GM23338 (cell line): ENCODE measurements around the gene CACNA2D3. TPM values are rescaled to one million over a fixed set of nuclear protein-coding genes. Genes with fewer than 3 reads are reported as not detected.

ENCODE experiments used
- ATAC-seq: fragments of 200-7000 bp; cut with Tn5 transposase; 3 replicates; pipeline ENCODE4 v1.9.1; 2020
- DNase-seq: peaks from one replicate; pipeline ENCODE4 v3.0.0-alpha.2; 2015; ENCODE audit warnings: low spot score
- H2AFZ ChIP-seq: fragments of 200-600 bp; sonication (generic); 2 replicates; pipeline ENCODE4 v1.8.0; 2016; ENCODE audit warnings: antibody characterized with exemption, mild to moderate bottlenecking, moderate library complexity
- H3F3A ChIP-seq: fragments of 200-600 bp; sonication (generic); replicated peaks from 2 replicates; pipeline ENCODE4 v1.8.0; 2017; ENCODE audit warnings: antibody characterized with exemption, mixed run types, low read depth
- H3K27ac ChIP-seq: fragments of 200-600 bp; sonication (generic); 2 replicates; pipeline ENCODE4 v1.6.1; 2016; ENCODE audit warnings: low read depth
- H3K27me3 ChIP-seq: fragments of 200-600 bp; sonication (generic); 2 replicates; pipeline ENCODE4 v1.8.0; 2016; ENCODE audit warnings: mild to moderate bottlenecking, mixed run types, moderate library complexity; ENCODE audit not compliant: insufficient read depth
- H3K36me3 ChIP-seq: fragments of 200-600 bp; sonication (generic); 2 replicates; pipeline ENCODE4 v1.8.0; 2016; ENCODE audit warnings: mild to moderate bottlenecking; ENCODE audit not compliant: insufficient read depth
- H3K4me1 ChIP-seq: fragments of 200-600 bp; sonication (generic); 2 replicates; pipeline ENCODE4 v1.8.0; 2016; ENCODE audit warnings: mild to moderate bottlenecking, moderate library complexity; ENCODE audit not compliant: insufficient read depth
- H3K4me2 ChIP-seq: fragments of 200-600 bp; sonication (generic); 2 replicates; pipeline ENCODE4 v1.7.1; 2017; ENCODE audit warnings: mixed run types
- H3K4me3 ChIP-seq: fragments of 200-600 bp; sonication (generic); 2 replicates; pipeline ENCODE4 v1.6.1; 2016; ENCODE audit warnings: mixed run types
- H3K79me2 ChIP-seq: fragments of 200-600 bp; sonication (generic); replicated peaks from 2 replicates; pipeline ENCODE4 v1.8.0; 2017; ENCODE audit warnings: mild to moderate bottlenecking; ENCODE audit not compliant: insufficient read depth
- H3K9me2 ChIP-seq: fragments of 200-600 bp; sonication (generic); 2 replicates; pipeline ENCODE4 v1.8.0; 2017; ENCODE audit not compliant: insufficient read depth
- H4K20me1 ChIP-seq: fragments of 200-600 bp; sonication (generic); replicated peaks from 2 replicates; pipeline ENCODE4 v1.8.0; 2017; ENCODE audit warnings: mild to moderate bottlenecking; ENCODE audit not compliant: insufficient read depth
- H3K27ac Mint-ChIP-seq: 2 replicates; pipeline ENCODE4 v1.8.0; 2020; ENCODE audit warnings: inconsistent platforms, mild to moderate bottlenecking, moderate library complexity, mixed read lengths
- H3K27me3 Mint-ChIP-seq: 3 replicates; pipeline ENCODE4 v1.8.0; 2022; ENCODE audit warnings: low read depth, mild to moderate bottlenecking, moderate library complexity, mixed read lengths, inconsistent platforms; ENCODE audit not compliant: insufficient read depth, poor library complexity
- H3K36me3 Mint-ChIP-seq: 3 replicates; pipeline ENCODE4 v1.8.0; 2021; ENCODE audit warnings: low read depth, mild to moderate bottlenecking, inconsistent platforms, moderate library complexity, mixed read lengths
- H3K4me1 Mint-ChIP-seq: 3 replicates; pipeline ENCODE4 v1.8.0; 2020; ENCODE audit warnings: mild to moderate bottlenecking, inconsistent platforms, mixed read lengths
- H3K4me3 Mint-ChIP-seq: 3 replicates; pipeline ENCODE4 v1.8.0; 2021; ENCODE audit warnings: moderate library complexity, mild to moderate bottlenecking, inconsistent platforms, mixed read lengths
- H3K9me3 Mint-ChIP-seq: 3 replicates; pipeline ENCODE4 v1.8.0; 2020; ENCODE audit warnings: moderate library complexity, mild to moderate bottlenecking, inconsistent platforms, mixed read lengths
- CREB1 ChIP-seq: fragments of 250-450 bp; sonication (Bioruptor Pico); IDR thresholded peaks from 2 replicates; pipeline ENCODE4 v1.5.0; 2020; ENCODE audit warnings: low read depth, mild to moderate bottlenecking, moderate library complexity
- EZH2 ChIP-seq: fragments of 200-600 bp; sonication (generic); IDR thresholded peaks from one replicate; pipeline ENCODE4 v1.8.0; 2017; ENCODE audit warnings: antibody characterized with exemption, mild to moderate bottlenecking, low read depth; ENCODE audit not compliant: unreplicated experiment
- EZH2phosphoT487 ChIP-seq: fragments of 200-600 bp; sonication (generic); IDR thresholded peaks from one replicate; pipeline ENCODE4 v1.8.1; 2018; ENCODE audit warnings: antibody characterized with exemption; ENCODE audit not compliant: unreplicated experiment
- JUNB ChIP-seq: IDR thresholded peaks from one replicate; pipeline ENCODE4 v1.6.1; 2016; ENCODE audit warnings: antibody characterized with exemption; ENCODE audit not compliant: unreplicated experiment
- NANOG ChIP-seq: IDR thresholded peaks from 2 replicates; pipeline ENCODE4 v1.6.1; 2016; ENCODE audit warnings: antibody characterized with exemption, borderline replicate concordance
- POLR2AphosphoS5 ChIP-seq: IDR thresholded peaks from 2 replicates; pipeline ENCODE4 v1.6.1; 2016; ENCODE audit warnings: antibody characterized with exemption, low read depth
- STAT1 ChIP-seq: IDR thresholded peaks from one replicate; pipeline ENCODE4 v1.6.1; 2016; ENCODE audit warnings: antibody characterized with exemption; ENCODE audit not compliant: unreplicated experiment
- ZNF114 ChIP-seq: fragments of 250-450 bp; sonication (Bioruptor Pico); IDR thresholded peaks from 2 replicates; pipeline ENCODE4 v1.5.0; 2020; ENCODE audit warnings: mild to moderate bottlenecking, moderate library complexity
- ZNF331 ChIP-seq: fragments of 250-450 bp; sonication (Bioruptor Pico); IDR thresholded peaks from 2 replicates; pipeline ENCODE4 v1.5.0; 2020; ENCODE audit warnings: low read depth, mild to moderate bottlenecking, moderate library complexity
- polyA plus RNA-seq: library from polyadenylated mRNA; unstranded; fragments of >200 nt; fragmentation: Nextera tagmentation; extraction: Ambion mirVana; gene quantifications from 2 replicates; pipeline ENCODE4 v1.2.1, GENCODE V29; 2016
- total RNA-seq: library from RNA; depleted of rRNA; stranded (reverse); fragments of >200 nt; shearing (Covaris generic); gene quantifications from 2 replicates; pipeline ENCODE4 v1.2.3, GENCODE V29; 2014
- TF ChIP-seq, protein P1 (sequence below): IDR thresholded peaks from 2 replicates; pipeline ENCODE4 v1.6.1; 2016; ENCODE audit warnings: antibody characterized with exemption
- TF ChIP-seq, protein P2 (sequence below): fragments of 250-450 bp; sonication (Bioruptor Pico); IDR thresholded peaks from 2 replicates; pipeline ENCODE4 v1.5.0; 2020; ENCODE audit warnings: mild to moderate bottlenecking, moderate library complexity
- TF ChIP-seq, protein P3 (sequence below), 2 experiments: fragments of 200-600 bp in 1 of 2; sonication (generic) in 1 of 2; conservative IDR thresholded peaks; 2 replicates each; pipeline versions ENCODE4 v1.5.1 to v1.6.1; 2016 to 2017; ENCODE audit warnings: antibody characterized with exemption in 2 of 2, low read depth in 2 of 2, mild to moderate bottlenecking in 2 of 2, moderate library complexity in 1 of 2

CACNA2D3 gene
- total and polyA plus RNA-seq, 2 experiments from 2014 or later = 2.2 to 2.3 TPM

DNA sequence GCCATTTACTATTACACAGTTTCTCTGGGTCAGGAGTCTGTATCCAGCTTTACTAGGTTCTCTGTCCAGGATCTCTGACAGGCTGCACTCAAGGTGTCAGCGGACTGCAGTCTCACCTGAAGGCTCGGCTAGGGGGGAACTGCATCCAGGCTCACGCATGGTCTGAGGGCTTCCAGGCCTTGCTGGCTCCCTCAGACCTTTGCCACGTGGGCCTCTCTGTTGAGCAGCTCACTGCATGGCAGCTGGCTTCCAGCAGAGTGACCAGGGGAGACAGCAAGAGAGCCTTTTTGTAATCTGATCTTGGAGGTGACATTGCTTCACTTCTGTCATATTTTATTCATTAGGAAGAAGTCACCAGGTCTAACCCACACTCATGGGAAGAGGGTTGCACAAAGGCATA lies 152.3 kb downstream of the CACNA2D3 start (continued):
- no peak for TF ChIP-seq CREB1 (CRISPR knock-in tag)
- TF ChIP-seq, protein P1, sequence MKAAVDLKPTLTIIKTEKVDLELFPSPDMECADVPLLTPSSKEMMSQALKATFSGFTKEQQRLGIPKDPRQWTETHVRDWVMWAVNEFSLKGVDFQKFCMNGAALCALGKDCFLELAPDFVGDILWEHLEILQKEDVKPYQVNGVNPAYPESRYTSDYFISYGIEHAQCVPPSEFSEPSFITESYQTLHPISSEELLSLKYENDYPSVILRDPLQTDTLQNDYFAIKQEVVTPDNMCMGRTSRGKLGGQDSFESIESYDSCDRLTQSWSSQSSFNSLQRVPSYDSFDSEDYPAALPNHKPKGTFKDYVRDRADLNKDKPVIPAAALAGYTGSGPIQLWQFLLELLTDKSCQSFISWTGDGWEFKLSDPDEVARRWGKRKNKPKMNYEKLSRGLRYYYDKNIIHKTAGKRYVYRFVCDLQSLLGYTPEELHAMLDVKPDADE = no peak

GRCh38 chr3:54279005-54279583 lies 156.7 kb downstream of the CACNA2D3 start:
- Histone ChIP-seq H3K27me3 (no peaks in the 10 kb centered on the region), H2AFZ (no peak overlapping the region), H3K27ac (no peak overlapping the region), H3F3A (no peaks in the 10 kb centered on the region), H3K79me2 (no peaks in the 10 kb centered on the region), H3K9me2 (no peaks in the 10 kb centered on the region), H3K4me3 (no peak overlapping the region), H3K4me2 (no peak overlapping the region), H4K20me1 (no peaks in the 10 kb centered on the region), H3K36me3 (no peaks in the 10 kb centered on the region), H3K4me1 (peaks cover 5% of the 10 kb centered on the region; the same call in 1 of the 2 replicates)
- ATAC-seq (no peak), DNase-seq (peak; percentile 11)
- H3K27ac Mint-ChIP-seq = no peak overlapping the region
- no peaks in the 10 kb centered on the region for H3K27me3 Mint-ChIP-seq
- H3K36me3 Mint-ChIP-seq = peaks cover 4% of the 10 kb centered on the region; the same call in 1 of the 3 replicates
- H3K9me3 Mint-ChIP-seq = peaks cover 16% of the 10 kb centered on the region; the same call in 2 of the 3 replicates
- H3K4me1 Mint-ChIP-seq = peaks cover 11% of the 10 kb centered on the region
- H3K4me3 Mint-ChIP-seq = no peak overlapping the region
- no peak for TF ChIP-seq JUNB
- no peak for TF ChIP-seq EZH2
- TF ChIP-seq CREB1 (CRISPR knock-in tag) = no peak
- TF ChIP-seq NANOG = no peak
- TF ChIP-seq, protein P2, sequence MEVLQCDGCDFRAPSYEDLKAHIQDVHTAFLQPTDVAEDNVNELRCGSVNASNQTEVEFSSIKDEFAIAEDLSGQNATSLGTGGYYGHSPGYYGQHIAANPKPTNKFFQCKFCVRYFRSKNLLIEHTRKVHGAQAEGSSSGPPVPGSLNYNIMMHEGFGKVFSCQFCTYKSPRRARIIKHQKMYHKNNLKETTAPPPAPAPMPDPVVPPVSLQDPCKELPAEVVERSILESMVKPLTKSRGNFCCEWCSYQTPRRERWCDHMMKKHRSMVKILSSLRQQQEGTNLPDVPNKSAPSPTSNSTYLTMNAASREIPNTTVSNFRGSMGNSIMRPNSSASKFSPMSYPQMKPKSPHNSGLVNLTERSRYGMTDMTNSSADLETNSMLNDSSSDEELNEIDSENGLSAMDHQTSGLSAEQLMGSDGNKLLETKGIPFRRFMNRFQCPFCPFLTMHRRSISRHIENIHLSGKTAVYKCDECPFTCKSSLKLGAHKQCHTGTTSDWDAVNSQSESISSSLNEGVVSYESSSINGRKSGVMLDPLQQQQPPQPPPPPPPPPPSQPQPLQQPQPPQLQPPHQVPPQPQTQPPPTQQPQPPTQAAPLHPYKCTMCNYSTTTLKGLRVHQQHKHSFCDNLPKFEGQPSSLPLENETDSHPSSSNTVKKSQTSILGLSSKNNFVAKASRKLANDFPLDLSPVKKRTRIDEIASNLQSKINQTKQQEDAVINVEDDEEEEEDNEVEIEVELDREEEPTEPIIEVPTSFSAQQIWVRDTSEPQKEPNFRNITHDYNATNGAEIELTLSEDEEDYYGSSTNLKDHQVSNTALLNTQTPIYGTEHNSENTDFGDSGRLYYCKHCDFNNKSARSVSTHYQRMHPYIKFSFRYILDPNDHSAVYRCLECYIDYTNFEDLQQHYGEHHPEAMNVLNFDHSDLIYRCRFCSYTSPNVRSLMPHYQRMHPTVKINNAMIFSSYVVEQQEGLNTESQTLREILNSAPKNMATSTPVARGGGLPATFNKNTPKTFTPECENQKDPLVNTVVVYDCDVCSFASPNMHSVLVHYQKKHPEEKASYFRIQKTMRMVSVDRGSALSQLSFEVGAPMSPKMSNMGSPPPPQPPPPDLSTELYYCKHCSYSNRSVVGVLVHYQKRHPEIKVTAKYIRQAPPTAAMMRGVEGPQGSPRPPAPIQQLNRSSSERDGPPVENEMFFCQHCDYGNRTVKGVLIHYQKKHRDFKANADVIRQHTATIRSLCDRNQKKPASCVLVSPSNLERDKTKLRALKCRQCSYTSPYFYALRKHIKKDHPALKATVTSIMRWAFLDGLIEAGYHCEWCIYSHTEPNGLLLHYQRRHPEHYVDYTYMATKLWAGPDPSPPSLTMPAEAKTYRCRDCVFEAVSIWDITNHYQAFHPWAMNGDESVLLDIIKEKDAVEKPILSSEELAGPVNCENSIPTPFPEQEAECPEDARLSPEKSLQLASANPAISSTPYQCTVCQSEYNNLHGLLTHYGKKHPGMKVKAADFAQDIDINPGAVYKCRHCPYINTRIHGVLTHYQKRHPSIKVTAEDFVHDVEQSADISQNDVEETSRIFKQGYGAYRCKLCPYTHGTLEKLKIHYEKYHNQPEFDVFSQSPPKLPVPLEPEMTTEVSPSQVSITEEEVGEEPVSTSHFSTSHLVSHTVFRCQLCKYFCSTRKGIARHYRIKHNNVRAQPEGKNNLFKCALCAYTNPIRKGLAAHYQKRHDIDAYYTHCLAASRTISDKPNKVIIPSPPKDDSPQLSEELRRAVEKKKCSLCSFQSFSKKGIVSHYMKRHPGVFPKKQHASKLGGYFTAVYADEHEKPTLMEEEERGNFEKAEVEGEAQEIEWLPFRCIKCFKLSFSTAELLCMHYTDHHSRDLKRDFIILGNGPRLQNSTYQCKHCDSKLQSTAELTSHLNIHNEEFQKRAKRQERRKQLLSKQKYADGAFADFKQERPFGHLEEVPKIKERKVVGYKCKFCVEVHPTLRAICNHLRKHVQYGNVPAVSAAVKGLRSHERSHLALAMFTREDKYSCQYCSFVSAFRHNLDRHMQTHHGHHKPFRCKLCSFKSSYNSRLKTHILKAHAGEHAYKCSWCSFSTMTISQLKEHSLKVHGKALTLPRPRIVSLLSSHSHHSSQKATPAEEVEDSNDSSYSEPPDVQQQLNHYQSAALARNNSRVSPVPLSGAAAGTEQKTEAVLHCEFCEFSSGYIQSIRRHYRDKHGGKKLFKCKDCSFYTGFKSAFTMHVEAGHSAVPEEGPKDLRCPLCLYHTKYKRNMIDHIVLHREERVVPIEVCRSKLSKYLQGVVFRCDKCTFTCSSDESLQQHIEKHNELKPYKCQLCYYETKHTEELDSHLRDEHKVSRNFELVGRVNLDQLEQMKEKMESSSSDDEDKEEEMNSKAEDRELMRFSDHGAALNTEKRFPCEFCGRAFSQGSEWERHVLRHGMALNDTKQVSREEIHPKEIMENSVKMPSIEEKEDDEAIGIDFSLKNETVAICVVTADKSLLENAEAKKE (CRISPR knock-in tag) = no peak
- no peak for TF ChIP-seq EZH2phosphoT487
- no peak for TF ChIP-seq ZNF114 (CRISPR knock-in tag)
- no peak for TF ChIP-seq POLR2AphosphoS5
- TF ChIP-seq, protein P3, sequence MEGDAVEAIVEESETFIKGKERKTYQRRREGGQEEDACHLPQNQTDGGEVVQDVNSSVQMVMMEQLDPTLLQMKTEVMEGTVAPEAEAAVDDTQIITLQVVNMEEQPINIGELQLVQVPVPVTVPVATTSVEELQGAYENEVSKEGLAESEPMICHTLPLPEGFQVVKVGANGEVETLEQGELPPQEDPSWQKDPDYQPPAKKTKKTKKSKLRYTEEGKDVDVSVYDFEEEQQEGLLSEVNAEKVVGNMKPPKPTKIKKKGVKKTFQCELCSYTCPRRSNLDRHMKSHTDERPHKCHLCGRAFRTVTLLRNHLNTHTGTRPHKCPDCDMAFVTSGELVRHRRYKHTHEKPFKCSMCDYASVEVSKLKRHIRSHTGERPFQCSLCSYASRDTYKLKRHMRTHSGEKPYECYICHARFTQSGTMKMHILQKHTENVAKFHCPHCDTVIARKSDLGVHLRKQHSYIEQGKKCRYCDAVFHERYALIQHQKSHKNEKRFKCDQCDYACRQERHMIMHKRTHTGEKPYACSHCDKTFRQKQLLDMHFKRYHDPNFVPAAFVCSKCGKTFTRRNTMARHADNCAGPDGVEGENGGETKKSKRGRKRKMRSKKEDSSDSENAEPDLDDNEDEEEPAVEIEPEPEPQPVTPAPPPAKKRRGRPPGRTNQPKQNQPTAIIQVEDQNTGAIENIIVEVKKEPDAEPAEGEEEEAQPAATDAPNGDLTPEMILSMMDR (conservative IDR thresholded peaks at IDR 0.05; ENCODE audit: low read depth in 2 of 2) = no peak
- TF ChIP-seq, protein P1 = no peak
- TF ChIP-seq STAT1 = no peak
- TF ChIP-seq ZNF331 = no peak
